HUES64 (cell line): ENCODE measurements around the gene INSRR.

Experiments used
- H3K27ac ChIP-seq: 2 replicates; pipeline ENCODE4 v1.7.0; 2013; ENCODE audit warnings: low read depth, low read length, inconsistent platforms
- H3K27me3 ChIP-seq: 2 replicates; pipeline ENCODE4 v1.6.1; 2013; ENCODE audit warnings: mild to moderate bottlenecking, low read length; ENCODE audit not compliant: insufficient read depth
- H3K36me3 ChIP-seq: 2 replicates; pipeline ENCODE4 v1.6.1; 2013; ENCODE audit warnings: mild to moderate bottlenecking, low read length; ENCODE audit not compliant: insufficient read depth
- H3K4me1 ChIP-seq: 2 replicates; pipeline ENCODE4 v1.6.1; 2013; ENCODE audit warnings: mild to moderate bottlenecking, low read length, moderate library complexity; ENCODE audit not compliant: insufficient read depth
- H3K4me3 ChIP-seq: 2 replicates; pipeline ENCODE4 v1.5.1; 2013; ENCODE audit warnings: mild to moderate bottlenecking, low read length, moderate library complexity
- H3K9ac ChIP-seq: 2 replicates; pipeline ENCODE4 v1.6.1; 2013; ENCODE audit warnings: mild to moderate bottlenecking, low read depth, low read length
- H3K9me3 ChIP-seq: 2 replicates; pipeline ENCODE4 v1.6.1; 2013; ENCODE audit warnings: low read depth, low read length; ENCODE audit not compliant: insufficient read depth
- WGBS: fragments of 150-250, 120-280 bp; methylation state at CpG from one replicate; pipeline ENCODE4 v1.1.7; 2013; ENCODE audit warnings: missing lambda C conversion rate; 5-methylcytosine and 5-hydroxymethylcytosine counted together

Gene INSRR

DNA sequence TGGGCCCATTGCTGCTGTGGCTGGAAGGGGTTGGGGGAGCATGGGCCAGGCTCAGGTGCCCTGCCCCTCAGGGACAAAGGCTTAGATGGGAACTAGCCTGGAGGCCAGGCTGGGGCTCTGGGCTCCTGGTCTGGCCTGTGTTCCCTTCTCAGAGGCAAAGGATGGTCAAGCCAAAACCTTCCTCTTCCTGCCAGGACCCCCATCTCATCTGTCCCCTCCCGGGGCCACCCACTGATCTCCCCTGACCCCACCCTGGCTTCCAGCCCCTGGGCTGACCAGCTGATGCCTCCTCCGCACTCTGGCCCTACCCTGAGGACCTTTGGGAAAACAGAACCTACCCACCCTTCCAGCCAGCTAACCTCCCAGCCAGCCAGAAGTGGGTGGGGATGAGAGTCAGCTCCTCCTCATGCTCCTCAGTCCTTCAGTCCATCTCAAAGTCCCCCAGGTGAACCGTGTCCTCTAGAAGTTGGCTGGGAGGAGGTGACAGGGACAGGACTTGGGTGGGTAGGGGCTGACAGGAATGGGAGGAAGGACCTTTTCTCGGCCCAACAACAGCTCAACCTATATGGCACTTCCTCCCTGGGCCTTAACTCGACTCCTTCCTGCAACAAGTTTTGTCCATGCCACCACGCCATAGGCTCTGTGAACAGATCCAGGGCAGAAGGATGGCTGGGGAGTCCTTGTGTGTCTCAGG lies 42.1 kb upstream of the INSRR start:
- Histone ChIP-seq H3K36me3 (no peaks in the 10 kb centered on the region), H3K9ac (no peak overlapping the region), H3K27ac (no peak overlapping the region), H3K27me3 (no peaks in the 10 kb centered on the region; the same call in 1 of the 2 replicates), H3K4me3 (no peak overlapping the region), H3K4me1 (peaks cover 12% of the 10 kb centered on the region; the same call in 1 of the 2 replicates), H3K9me3 (no peaks in the 10 kb centered on the region)
- 74% methylated on average over 5 of the region's 6 CpGs for WGBS

DNA sequence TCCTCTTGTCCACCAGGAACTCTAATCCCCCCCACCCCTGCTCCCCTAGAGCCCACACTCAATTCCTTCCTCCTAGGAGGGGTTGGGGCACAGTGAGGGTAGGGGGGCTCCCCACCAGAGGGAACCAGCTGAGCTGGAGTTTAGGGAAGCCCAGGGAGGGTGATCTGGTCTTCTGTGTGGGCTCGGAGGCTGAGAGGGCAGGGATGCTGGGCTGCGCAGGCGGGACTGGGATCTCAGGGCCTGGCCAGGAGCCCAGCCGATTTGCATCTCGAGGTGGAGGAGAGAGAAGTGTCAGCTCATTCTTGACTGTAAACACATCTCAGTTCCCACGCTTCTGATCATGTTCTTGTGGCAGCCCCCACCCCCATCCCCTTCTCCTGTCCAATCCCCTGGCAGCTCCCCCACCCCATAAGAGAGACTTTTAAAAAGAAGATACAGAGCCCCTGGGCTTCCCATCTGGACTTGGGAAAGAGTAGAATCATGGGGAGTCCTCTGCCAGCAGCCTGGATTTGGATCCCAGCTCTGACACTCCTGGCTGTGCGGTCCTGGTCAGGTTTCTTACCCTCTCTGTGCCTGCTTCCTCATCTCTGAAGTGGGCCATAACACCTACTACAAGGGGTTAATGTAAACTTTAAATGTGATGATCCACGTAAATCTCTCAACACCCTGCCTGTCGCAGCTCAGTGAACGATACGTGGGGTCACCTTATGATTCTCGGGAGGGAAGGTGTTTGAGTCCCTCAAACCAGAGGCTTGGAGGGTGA lies 41.2 kb upstream of the INSRR start:
- Histone ChIP-seq H3K27me3 (peaks cover 1% of the 10 kb centered on the region; the same call in 1 of the 2 replicates), H3K27ac (no peak overlapping the region), H3K4me1 (peaks cover 12% of the 10 kb centered on the region; the same call in 1 of the 2 replicates), H3K9me3 (no peaks in the 10 kb centered on the region), H3K36me3 (no peaks in the 10 kb centered on the region), H3K9ac (no peak overlapping the region), H3K4me3 (no peak overlapping the region)
- 71% methylated on average over 12 of the region's 12 CpGs for WGBS

DNA sequence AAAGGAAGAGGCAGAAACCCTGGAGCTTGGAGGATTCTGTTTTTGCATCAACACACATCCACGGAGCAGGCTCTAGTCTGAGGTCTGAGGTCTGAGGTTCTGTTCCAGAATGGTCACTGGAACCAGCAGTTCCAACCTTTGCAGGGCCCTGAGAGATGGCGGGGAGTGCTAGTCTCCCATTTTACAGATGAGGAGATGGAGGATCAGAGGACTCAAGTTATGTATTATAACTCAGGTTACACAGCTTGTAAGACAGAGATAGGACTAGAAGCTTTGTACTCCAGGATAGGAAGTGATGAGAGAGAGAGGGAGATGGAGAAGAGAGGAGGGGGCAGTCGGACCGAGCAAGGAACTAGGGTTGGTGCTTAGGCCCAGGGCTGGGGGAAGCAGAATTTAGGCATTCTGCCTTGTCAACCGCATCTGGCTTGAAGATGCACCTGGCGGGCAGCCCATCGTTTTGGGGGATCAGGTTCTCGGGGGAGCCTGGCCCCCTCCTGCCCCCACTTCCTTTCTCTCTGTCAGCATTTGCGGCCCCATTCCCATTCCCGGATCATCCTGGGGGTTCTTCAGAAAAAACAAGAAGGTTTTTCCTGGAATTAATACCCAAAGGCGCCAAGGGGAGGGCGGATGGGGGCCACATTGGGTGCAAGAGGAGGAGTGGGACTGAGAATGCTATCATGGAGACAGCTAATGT lies 40.2 kb upstream of the INSRR start:
- Histone ChIP-seq H3K27me3 (peaks cover 11% of the 10 kb centered on the region), H3K4me1 (peaks cover 12% of the 10 kb centered on the region; the same call in 1 of the 2 replicates), H3K9ac (no peak overlapping the region), H3K4me3 (no peak overlapping the region), H3K27ac (no peak overlapping the region), H3K36me3 (no peaks in the 10 kb centered on the region), H3K9me3 (no peaks in the 10 kb centered on the region)
- 88% methylated on average over 12 of the region's 12 CpGs for WGBS

DNA sequence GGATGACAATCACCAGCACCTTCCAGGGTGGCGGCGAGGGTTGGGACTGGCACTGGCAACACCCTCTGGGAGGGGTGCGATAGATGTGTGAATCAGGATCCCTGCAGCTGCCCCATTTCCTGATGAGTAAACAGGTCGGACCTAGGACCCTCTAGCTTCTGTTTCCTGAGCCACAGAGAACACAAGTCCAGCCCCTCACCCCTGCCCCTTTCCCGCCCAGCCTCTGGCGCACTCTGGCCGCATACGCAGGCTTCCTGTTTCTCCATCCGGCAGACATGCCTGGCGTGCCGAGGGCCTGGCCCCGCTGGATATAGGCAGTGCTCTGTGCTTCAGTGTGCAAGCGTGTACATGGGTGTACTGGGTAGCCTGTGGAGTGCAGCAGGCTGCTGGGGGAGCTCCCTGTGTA lies 39.2 kb upstream of the INSRR start:
- Histone ChIP-seq H3K9ac (no peak overlapping the region), H3K4me1 (peaks cover 12% of the 10 kb centered on the region; the same call in 1 of the 2 replicates), H3K27me3 (peaks cover 20% of the 10 kb centered on the region), H3K36me3 (no peaks in the 10 kb centered on the region), H3K9me3 (no peaks in the 10 kb centered on the region), H3K4me3 (no peak overlapping the region), H3K27ac (no peak overlapping the region)
- WGBS = 43% methylated on average over 13 of the region's 13 CpGs

DNA sequence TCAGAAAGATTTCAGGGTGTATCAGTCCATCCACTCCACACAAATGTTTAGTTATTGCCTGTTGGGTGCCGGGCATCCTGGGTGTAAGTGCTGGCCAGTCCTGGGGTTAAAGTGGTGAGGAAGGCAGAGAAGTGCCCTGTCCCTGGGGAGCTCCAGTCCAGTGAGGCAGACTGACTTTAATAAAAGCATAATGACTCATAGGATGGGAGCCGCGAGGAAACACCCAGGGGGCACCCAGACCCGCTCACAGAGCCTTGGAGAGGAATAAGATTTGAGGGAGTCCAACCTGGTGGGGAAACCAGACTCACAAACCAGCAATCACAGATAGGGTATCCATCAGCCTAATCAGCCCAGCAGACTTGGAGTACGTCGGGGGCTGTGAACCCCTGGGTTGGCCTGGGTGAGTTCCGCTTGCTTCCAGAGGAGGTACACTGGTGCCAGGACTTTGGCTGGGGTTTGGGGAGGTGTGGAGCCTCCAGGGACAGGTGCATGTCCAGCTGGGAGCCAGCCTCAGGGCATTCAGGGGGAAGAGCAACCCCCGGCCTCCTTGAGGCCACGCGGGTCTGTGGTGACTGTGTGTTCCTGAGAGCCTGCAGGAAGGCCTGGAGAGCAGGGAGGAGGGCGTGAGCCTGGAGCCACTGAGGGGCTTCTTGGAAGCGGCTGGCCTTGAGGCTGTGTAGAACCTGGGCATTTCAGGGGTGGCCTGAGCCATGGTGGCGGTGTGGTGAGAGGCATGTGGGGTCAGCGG lies 38.3 kb upstream of the INSRR start:
- no peak overlapping the region for H3K9ac ChIP-seq

DNA sequence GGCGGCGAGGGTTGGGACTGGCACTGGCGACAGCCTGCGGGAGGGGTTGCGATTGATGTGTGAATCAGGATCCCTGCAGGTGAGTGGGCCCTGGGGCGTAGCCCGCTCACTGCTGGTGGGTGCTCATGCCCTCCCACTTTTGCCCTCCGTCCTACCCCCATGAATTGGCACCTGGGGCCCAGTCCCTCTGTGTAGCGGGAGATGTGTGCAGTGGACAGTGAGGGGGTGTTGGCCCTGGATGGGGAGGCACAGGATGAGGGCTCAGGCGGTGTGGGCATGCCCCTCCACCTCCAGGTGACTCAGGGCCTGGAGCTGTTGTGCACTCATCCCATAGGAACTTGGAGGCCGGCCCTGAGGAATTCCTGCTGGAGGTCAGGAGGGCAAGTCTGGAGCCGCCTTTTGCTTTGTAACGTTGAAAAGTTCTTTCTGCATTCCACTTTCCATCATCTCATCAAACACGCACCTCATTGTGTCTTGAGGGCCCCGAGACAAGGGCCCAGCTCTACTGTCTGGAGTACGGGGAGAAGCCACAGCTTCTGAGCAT lies 37.6 kb upstream of the INSRR start:
- Histone ChIP-seq H3K36me3 (no peaks in the 10 kb centered on the region), H3K27me3 (peaks cover 37% of the 10 kb centered on the region), H3K9me3 (no peaks in the 10 kb centered on the region), H3K4me3 (no peak overlapping the region), H3K9ac (no peak overlapping the region), H3K4me1 (peaks cover 12% of the 10 kb centered on the region; the same call in 1 of the 2 replicates), H3K27ac (0 out of 2 replicates have a peak overlapping the region, but pooled peaks have one; percentile 29)
- WGBS = 72% methylated on average over 16 of the region's 16 CpGs

More for the DNA sequence above, 38.3 kb upstream of the INSRR start:
- Histone ChIP-seq H3K9me3 (no peaks in the 10 kb centered on the region), H3K27me3 (peaks cover 30% of the 10 kb centered on the region), H3K36me3 (no peaks in the 10 kb centered on the region), H3K4me3 (no peak overlapping the region), H3K27ac (0 out of 2 replicates have a peak overlapping the region, but pooled peaks have one; percentile 29), H3K4me1 (peaks cover 12% of the 10 kb centered on the region; the same call in 1 of the 2 replicates)
- 76% methylated on average over 14 of the region's 14 CpGs for WGBS

DNA sequence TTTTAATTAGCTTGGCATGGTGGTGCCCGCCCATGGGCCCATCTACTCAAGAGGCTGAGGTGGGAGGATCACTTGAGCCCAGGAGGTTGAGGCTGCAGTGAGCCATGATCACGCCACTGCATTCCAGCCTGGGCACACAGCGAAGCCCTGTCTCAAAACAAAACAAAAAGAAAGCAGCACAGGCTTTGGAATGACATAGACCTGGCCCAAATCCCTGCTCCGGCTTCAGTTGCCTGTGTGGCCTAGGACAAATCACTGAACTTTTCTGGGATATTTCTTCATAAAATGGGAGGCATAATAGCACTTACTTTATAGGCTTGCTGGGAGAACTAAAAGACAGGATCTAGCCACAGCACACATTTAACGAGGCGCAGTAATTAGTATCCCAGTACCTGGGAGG lies 37.0 kb upstream of the INSRR start:
- WGBS = 93% methylated on average over 6 of the region's 6 CpGs

DNA sequence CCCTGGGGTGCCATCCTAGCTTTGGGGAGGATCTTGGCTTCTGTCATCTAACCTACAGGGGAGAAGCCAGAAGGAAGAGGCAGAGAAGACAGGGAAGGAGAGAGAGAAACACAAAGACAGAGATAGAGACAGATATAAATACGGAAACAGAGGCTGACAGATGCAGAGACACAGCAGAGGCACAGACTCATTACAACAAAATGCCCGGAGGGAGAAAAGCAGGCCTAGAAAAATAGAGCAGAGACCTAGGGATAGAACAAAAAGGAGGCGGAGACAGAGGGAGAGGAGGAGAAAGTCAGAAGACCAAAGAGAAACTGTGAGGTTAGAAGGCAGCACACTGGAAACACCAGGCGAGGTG lies 36.5 kb upstream of the INSRR start:
- no peak overlapping the region for H3K4me3 ChIP-seq
- H3K4me1 ChIP-seq = peaks cover 12% of the 10 kb centered on the region; the same call in 1 of the 2 replicates
- H3K36me3 ChIP-seq = no peaks in the 10 kb centered on the region
- H3K27ac ChIP-seq = no peak overlapping the region
- H3K9ac ChIP-seq = no peak overlapping the region
- no peaks in the 10 kb centered on the region for H3K9me3 ChIP-seq
- 76% methylated on average over 4 of the region's 4 CpGs for WGBS
- peaks cover 47% of the 10 kb centered on the region for H3K27me3 ChIP-seq

More for the DNA sequence above, 37.0 kb upstream of the INSRR start:
- H3K9ac ChIP-seq = no peak overlapping the region
- peaks cover 43% of the 10 kb centered on the region for H3K27me3 ChIP-seq
- peaks cover 12% of the 10 kb centered on the region; the same call in 1 of the 2 replicates for H3K4me1 ChIP-seq
- no peak overlapping the region for H3K4me3 ChIP-seq
- no peak overlapping the region for H3K27ac ChIP-seq
- no peaks in the 10 kb centered on the region for H3K9me3 ChIP-seq
- no peaks in the 10 kb centered on the region for H3K36me3 ChIP-seq

DNA sequence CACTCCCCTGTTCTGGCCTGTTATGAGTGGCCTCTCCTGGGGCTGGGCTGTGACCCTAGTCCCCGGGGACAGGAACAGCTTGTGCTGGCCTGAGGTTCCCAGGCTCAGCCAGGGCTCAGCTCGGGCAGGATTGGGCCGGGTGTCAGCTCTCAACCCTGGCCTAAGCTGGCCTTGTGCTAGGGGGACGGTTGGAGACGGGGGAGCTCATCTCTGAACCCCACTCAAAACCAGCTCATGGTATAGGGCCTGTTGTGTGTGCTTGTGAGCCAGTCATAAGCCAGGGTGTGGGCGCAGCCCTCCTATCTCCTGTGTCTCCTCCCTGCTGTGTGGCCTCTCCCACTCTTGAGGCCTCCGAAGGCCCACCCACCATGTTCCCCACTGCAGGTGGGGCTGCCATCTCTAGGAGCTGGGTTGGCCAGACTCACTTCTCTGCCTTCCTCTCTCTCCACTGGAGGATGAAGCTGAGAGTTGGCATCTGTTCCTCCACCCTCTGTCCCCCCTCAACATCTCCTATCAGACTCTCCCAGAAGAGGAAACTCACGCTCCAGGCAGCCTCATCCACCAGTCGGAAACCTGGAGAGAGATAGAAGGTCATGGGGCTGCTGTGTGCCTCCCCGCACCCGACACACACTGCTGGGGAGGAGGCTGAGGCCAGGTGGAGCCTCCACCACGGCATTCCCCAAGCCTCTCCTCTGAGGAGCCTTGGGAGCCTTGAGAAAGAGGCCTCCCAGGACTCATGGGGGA lies 36.0 kb upstream of the INSRR start:
- Histone ChIP-seq H3K4me1 (peaks cover 12% of the 10 kb centered on the region; the same call in 1 of the 2 replicates), H3K9me3 (no peaks in the 10 kb centered on the region), H3K9ac (no peak overlapping the region), H3K27ac (no peak overlapping the region), H3K27me3 (peaks cover 50% of the 10 kb centered on the region), H3K4me3 (no peak overlapping the region), H3K36me3 (no peaks in the 10 kb centered on the region)
- WGBS = 78% methylated on average over 12 of the region's 12 CpGs

DNA sequence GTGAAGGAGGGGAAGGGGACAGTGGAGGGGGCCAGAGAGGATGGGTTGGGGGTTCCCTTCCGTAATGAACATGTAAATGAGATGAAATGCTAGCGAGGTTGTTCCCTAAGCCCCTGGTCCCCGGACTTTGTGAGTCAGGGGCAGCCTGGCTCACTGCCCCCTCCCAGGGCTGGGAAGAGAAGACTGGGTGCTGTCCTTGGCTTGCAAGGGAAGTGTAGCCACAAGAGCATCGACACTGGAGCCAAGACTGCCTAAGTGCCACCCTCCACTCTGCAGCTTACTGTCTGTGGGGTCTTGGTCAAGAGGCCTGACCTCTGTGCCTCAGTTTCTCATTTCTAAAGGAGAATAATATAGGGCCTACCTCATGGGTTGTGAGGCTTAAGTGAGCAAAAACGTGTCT lies 35.1 kb upstream of the INSRR start:
- Histone ChIP-seq H3K4me1 (peaks cover 12% of the 10 kb centered on the region; the same call in 1 of the 2 replicates), H3K27me3 (peaks cover 50% of the 10 kb centered on the region), H3K4me3 (peak overlapping the region; percentile 51), H3K9ac (no peak overlapping the region), H3K36me3 (no peaks in the 10 kb centered on the region), H3K27ac (no peak overlapping the region), H3K9me3 (no peaks in the 10 kb centered on the region)
- 26% methylated on average over 5 of the region's 5 CpGs for WGBS
